HG02852 (cell line): ENCODE measurements around the gene SPAG16.
A peak's percentile ranks its signal among the peaks of the same experiment; 100 is the strongest.
"Not testable (repeated sequence)": the region's sequence is repeated elsewhere in the genome, so short reads cannot be mapped to it uniquely, and the experiment has no call there.

Source experiments
- ATAC-seq: cut with Tn5 transposase; IDR thresholded peaks from one replicate; pipeline ENCODE4 v1.9.1; 2021; ENCODE audit warnings: mild to moderate bottlenecking, moderate library complexity; ENCODE audit not compliant: unreplicated experiment

Gene SPAG16

DNA sequence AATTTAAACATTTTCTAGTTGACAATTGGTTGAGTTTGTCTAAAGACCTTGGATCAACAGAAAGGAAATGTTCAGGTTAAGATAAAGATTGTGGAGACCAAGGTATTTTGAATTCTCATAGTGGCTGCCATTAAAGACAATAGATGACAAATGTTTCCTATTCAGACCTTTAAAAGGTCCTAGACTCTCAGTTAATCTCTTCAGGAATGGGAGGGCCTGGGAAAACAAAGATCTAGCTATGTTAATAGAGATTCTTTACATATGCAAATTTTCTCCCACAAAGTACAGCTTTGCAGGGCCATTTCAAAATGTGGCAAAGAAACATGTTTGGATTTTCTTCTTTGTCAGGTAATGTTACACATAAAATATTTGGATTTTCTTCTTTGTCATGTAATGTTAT, 403.9 kb downstream of the SPAG16 start:
- no peak for ATAC-seq

DNA sequence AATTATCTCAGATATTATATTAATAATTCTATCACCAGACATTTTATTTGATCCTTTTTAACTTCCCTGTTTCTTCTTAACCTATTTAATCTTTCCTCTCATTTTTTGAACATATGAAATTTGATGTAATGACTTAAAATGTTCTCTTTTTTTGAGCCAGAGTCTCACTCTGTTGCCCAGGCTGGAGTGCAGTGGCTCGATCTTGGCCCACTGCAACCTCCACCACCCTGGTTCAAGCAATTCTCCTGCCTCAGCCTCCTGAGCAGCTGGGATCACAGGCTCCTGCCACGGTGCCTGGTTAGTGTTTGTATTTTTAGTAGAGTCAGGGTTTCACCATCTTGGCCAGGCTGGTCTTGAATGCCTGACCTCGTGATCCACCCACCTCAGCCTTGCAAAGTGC, 404.6 kb downstream of the SPAG16 start:
- ATAC-seq: not testable (repeated sequence)

DNA sequence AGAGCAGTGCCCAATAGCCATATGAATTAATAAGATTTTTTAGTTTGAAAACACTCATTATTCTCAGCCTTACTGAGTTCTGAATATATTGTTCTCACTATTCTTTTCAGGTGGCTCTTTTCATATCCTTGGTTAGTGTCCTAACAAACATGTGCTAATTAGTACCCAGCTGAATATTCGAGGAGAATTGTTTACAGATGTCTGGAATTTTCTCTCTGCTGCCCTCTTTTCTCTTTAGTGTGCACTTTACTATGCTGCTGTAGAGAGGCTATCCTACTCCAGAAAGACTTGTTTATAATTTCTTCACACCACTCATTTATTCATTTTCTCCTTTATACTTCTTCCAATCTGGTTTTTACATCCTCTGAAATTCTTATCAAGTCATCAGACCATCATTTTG, 405.3 kb downstream of the SPAG16 start:
- ATAC-seq: no peak

DNA sequence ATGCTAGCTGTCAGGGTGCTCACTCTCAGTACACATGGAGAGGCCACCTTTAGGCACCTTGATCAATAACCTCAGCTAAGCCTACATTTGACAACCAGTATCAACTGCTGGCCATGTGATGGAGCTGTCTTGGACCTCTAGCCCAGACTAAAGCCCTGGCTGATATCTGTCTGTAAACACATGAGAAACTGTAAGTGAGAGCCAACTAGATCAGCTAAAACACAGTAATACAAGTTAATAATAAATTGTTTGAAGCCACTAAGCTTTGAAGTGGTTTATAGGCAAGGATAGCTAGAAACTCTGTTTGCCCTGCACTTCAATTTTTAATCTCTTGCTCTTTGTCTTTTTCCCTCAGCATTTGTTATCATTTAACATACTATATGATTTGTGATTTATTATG, 407.1 kb downstream of the SPAG16 start:
- ATAC-seq: no peak

DNA sequence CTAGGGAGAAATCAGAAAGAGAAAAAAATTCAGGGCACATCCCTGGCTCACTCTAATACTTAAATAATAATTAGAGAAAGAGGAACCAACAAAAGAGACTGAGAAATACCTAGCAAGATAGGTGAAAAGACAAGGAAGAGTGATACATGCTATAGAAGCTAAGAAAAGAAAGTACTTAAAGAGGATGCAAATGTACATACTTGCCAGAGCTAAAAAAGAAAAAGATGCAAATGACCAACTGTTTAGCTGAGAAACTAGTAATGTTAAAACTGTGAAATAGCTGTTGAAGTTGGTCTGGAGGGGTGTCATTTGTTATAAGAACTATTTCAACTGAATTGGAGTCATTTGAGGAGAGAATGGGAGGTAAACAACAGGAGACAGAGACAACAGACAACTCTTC, 412.2 kb downstream of the SPAG16 start:
- peak; percentile 84 for ATAC-seq

DNA sequence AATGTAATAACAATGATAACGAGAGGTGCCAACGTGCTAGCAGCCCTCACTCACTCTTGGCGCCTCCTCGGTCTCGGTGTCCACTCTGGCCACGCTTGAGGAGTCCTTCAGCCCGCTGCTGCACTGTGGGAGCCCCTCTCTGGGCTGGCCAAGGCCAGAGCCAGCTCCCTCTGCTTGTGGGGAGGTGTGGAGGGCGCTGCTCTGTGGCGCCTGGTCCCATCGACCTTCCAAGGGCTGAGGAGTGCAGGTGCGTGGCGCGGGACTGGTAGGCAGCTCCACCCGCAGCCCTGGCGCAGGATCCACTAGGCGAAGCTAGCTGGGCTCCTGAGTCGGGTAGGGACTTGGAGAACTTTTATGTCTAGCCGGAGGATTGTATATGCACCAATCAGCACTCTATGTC, 417.1 kb downstream of the SPAG16 start:
- ATAC-seq: not testable (repeated sequence)

DNA sequence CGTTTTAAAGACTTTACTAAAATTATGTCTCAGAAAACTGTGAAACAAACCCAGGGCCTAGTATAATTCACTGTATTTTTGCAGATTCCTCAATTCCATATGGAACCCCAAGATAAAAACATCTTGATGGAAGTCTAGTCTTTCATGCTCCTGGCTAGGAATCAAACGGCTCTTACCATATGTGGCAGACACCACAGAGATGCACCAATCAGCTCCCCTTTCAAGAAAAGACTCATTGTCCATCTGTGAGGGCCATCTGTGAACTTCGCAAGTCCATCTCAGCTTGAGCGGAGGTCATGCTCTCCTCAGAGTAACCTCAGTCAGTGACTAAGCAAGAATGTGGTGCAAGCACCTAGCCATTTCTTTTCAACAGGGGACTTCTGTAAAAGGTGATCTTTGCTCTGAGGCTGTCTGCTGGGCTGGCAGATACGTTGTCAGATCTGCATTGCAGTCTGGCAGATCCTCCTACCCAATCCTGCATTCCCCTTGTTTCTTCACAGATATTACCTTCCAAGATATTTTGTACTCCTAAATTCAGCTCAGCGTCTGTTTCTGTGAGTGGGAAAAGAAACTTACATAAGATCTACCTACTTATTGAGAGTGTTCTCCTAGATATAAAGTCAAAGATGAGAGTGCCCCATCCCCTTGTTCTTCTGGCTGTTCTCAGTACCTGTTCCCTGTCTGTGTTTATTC, 419.3 kb downstream of the SPAG16 start:
- no peak for ATAC-seq

DNA sequence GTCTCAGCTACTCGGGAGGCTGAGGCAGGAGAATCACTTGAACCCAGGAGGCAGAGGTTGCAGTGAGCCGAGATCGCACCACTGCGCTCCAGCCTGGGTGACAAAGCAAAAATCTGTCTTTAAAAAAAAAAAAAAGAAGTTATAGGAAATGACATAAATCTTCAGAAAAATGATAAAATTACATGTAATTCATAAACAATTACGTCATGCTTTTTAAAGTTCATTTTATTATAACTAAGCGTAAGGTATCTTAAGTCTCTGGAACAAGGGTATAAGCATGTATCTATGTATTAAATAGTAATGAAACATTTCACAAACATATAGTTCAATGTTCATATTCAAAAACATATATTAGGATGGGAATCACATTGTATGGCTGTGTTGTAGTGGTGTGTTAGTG, 425.9 kb downstream of the SPAG16 start:
- no peak for ATAC-seq

DNA sequence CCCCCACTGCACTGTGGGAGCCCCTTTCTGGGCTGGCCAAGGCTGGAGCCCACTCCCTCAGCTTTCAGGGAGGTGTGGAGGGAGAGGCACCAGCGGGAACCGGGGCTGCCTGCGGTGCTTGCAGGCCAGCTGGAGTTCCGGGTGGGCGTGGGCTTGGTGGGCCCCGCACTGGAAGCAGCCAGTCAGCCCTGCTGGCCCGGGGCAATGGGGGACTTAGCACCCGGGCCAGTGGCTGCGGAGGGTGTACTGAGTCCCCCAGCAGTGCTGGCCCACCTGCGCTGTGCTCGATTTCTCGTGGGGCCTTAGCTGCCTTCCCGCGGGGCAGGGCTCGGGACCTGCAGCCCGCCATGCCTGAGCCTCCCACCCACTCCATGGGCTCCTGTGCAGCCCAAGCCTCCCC, 434.1 kb downstream of the SPAG16 start:
- not testable (repeated sequence) for ATAC-seq

DNA sequence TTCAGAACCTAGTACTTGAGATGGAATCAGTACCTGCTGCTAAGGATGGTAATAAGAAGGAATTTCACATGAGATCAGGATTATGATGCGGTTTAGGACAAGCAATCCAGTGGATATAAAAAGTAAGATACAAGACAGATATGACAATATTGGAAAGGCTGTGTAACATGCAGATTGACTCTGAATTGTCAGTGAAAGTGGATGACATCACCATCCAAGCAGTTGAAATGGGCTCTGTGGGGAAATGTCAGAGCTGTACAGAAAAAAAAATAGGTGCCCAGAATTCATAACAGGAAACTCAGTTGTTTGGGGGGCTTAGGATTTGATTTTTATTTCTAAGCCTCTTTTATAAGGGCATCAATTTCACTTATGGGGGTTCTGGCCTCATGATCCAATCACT, 438.3 kb downstream of the SPAG16 start:
- no peak for ATAC-seq

DNA sequence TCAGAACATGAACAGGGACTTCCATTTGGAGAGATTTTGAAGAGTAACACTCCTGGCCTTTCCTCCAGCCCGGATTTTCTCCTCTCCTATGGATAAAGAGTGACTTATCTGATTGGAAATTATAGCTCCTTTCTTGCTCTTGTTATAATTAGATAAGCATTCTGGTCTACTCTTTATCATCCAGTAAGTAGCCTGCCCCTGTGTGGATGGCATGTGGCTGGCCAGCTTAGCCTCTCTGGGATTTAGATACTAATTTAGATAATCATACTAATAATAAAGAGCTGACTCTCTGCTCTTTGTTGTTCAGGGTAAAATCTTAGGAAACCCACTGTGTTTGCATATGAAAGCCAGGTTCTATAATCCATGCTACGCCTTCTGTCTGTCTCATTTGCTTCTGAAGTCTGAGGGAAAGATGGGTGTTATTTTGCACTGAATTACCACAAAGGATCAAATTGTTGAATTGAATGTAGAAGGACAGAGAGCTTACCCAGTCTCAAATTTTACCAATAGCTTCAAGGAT, 438.8 kb downstream of the SPAG16 start:
- ATAC-seq: no peak

DNA sequence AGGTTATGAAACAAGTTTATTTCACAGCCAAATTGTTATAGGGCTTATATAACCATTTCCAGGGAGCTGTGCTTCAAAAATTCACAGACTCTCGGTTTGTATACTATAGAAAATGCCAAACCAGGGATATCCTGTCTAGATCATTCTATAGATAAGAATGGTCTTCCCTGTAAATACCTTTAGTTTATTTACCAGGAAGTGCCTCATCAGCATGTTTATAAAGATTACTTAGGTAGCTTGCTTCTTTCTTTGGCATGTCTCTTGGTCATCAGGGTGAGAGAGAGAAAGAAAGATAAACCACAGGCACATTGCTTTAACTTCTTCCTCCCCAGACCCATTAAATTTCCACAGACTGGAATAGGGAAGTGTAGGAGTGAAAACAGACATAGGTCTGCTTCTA, 439.4 kb downstream of the SPAG16 start:
- ATAC-seq: no peak

DNA sequence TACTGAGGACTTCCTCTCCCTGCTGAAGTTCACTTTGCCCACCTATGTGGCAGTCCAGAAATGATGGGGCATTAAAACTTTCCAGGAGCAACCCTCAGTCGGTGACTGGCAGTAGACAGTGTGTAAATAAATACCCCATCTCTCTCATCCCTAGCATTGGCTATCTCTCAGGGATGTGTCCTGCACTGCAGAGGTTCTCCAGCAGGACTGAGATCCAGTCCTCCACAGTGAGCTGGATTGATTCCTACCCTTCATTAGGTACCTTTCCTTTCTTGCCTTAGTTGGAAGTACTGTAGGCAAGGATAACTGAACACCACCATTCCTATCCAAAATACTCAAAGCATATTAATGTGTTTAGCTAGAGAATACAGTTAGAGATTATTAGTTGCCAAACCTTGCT, 441.8 kb downstream of the SPAG16 start:
- no peak for ATAC-seq

DNA sequence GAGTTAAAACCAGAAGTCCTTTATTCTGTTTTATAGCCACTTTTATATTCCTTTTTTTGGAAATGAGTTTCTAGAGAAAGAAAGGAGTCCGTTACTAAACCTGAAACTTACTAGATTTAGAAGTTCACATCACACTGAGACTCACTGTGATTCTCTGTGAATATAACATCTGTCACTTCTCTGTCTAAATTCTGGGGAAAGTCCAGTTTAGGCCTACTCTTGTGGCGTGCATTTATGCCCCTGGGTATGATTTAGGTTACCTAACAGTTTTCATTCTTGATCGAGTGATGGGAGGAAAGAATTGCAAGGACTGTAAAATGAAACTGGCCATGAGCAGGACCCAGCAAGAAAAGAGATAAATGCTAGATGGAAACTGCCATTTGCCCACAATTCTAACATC, 449.6 kb downstream of the SPAG16 start:
- peak; percentile 94 for ATAC-seq

DNA sequence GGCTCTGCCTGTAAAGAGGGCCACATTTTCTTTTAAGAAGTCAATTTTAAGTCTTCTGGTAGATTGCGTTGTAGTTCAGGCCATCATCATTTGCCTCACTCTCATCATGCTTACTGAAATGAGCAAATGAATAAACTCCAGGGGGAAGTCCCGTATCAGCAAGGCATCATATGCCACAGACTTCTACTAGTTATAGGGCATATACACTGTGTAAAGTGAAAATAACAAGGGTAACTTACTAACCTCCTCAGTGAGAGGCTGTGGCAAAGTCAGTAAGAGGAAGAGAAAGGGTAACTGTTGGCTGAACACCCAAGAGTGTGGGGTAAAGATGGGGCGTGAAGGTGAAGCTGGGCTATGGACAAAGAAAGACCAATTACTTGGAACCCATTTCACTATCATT, 456.2 kb downstream of the SPAG16 start:
- ATAC-seq: peak; percentile 86

DNA sequence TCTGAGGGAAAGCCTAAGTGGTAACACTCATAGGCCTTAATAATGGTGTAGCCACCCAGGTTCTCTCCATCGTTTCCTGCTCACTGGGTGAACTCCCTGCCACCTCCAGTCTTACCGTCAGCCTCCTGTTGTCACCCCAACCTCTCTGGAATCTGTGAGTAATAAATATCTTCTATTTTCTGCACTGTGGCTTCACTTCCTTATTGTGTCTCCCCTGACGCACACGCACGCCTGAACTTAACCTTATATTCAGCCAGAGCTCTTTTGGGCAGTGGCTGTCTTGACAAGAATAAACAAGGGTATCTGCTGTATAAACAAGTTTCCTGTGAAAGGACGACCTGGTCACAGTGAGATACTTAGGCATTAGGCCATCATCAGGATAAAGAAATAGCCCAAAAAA, 467.2 kb downstream of the SPAG16 start:
- peak; percentile 94 for ATAC-seq

DNA sequence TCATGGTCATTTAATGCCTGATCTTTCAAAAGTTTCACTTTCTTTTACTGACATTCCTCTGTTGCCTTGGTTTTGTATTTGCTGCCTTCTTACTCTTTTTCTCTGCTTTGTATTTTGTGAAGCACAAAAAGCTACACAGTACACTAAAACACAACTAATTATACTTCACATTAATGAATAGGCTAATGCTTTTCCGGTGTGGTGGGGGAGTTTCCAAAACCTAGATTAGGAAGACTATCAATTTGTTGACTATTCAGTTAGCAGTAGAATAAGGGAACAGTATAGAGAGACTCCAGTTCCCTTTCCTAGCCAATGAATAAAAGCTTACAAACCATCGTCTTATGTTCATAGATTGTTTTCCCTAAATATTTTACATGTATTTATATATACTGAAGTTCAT, 468.3 kb downstream of the SPAG16 start:
- no peak for ATAC-seq

DNA sequence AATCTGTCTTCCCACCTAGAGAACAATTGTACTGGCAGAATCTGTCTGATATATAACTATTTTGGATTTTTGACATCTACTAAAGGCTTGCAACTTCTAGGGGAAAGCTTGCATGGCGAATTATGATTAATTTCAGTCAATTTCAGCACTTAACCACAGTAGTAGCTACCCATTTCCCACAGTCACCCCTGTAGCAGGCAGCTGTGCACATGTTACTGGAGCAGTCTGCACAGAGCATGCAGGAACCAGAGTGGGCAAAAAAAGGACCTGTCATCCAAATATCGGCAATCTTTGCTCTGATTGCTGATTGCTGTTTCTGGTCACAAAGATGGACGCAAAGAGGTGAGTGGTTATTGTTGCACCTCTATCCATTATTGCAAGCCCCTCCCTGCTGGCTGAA, 473.3 kb downstream of the SPAG16 start:
- ATAC-seq: no peak

DNA sequence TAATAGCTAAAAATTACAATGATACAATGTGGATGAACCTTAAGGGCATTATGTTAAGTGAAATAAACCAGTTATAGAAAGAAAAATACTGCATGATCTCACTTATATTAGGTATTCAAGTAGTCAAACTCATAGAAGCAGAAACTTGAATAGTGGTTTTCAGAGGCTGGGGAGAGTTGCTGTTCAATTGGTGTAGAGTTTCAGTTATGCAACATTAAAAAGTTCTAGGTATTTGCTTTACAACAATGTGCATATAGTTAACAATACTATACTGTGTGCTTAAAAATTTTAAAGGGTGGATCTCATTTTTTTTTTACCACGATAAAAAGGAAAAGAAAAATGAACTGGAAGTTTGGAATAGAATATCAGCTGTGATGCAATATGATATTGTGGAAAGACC, 479.1 kb downstream of the SPAG16 start:
- ATAC-seq: no peak

DNA sequence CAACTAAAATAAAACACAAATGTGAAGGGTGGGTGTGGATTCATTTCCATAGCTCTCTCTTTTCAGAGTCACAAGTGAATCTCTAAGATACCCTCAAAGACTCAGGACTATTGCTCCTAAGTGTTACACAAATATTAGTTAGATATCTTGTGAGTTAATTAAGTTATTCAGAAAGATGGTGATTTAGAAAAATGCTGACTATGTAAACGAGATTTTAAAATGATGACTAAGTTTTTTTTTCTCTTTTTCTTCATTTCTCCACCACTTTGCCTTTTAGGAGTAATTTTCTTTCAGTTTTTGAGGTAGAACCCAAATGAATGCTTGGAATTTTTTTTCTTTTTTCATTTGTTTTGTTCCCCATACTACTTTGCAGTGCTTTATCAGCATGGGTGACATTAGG, 479.7 kb downstream of the SPAG16 start:
- ATAC-seq: no peak

DNA sequence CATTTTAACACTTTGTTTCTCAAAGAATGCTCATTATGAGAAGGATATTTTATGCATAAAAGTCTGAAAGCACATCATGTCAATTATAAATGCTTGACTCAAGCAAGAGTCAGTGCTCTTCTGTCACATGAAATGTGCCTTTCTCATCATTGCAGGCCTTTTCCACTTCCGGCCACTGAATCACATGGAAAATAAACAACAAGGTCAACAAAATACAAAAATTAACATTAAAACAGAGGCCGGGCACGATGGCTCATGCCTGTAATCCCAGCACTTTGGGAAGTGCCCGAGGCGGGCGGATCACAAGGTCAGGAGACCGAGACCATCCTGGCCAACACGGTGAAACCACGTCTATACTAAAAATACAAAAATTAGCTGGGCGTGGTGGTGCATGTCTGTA, 480.6 kb downstream of the SPAG16 start:
- ATAC-seq: no peak

DNA sequence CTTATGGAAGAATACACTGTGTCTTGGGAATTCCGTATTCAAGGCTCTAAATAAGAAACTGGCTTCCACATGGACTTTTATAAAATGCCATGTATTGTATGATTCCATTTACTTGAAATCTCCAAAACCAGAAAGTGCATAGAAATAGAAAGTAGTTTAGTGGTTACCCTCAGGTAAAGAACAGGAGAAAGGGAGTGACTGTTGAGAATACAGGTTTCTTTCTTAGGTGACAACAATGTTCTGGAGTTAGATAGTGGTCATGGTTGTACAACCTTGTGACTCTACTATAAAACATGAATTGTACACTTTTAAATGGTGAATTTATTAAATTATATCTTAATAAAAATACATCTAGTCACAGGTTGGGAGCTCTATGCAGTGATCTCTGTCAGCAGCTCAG, 481.8 kb downstream of the SPAG16 start:
- peak; percentile 44 for ATAC-seq

DNA sequence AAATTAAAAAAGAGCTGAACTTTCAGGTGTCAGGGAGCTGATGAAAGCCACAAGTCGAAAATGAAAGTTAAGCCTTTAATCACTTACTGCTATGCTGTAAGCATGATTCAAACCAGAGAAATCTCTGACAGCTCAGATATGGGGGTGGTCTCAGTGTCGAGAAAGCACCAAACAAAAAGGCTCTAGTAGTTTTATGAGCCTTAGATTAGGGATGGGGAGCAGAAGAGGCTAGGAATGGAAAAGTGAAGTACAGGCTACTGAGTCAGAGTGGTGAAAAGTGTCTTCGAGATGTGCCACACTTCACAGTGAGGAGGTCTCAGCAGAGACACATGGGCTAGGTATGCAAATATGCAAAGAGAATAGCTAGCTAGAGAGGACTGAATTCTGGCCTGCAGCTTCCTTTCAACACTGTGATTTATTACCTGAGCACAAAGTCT, 482.2 kb downstream of the SPAG16 start:
- peak; percentile 97 for ATAC-seq
